Activated CD4-positive, CD25-positive, alpha-beta regulatory T cell treated with anti-CD3 and anti-CD28 coated beads, Interleukin-2, amount 50 U/mL, for 16 hours (primary cell): ENCODE data around the gene SNRPE.
"Not testable (repeated sequence)": the region's sequence is repeated elsewhere in the genome, so short reads cannot be mapped to it uniquely, and the experiment has no call there.

Experiments used
- DNase-seq: peaks from one replicate; pipeline ENCODE4 v3.0.0-alpha.2; 2020; ENCODE audit warnings: low read depth, low spot score

The SNRPE gene

DNA sequence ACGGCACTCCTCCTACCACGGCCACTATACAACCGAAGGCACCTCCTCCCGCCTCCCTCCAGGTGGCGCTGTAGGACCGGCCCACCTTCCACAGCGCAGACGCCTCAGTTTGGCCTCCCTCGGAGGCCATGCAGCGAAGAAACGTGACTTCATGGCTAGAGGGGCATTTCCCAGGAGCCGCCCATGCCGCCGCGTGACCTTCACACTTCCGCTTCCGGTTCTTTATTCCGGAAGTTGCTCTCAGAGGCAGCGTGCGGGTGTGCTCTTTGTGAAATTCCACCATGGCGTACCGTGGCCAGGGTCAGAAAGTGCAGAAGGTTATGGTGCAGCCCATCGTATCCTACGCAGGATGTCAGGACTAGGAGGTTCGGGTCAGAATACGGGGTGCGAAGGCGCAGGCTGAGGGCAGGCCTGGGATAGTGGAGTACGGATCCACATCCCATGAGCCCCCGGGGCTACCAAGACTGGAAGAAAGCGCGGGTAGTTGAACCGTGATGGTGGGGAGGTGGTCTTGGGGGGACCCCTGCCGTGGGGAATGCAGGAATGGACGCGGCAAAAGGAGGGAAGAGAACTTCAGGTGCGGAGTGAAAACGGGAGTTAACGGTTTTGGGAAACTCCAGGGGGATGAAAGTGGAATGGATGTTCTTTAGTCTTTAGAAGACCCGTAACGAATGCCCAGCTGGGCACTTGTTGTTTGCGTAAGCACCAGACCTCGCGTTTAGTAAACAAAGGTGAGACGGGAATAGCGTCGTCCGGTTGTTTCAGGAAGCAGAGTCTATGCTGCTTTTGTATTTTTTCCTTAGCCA, at the start of gene SNRPE:
TSS of gene SNRPE (plus strand) at position 221 of the 806 bp plus-strand sequence. CDS start at position 282, 61 bp downstream.
- peak; percentile 95 for DNase-seq

DNA sequence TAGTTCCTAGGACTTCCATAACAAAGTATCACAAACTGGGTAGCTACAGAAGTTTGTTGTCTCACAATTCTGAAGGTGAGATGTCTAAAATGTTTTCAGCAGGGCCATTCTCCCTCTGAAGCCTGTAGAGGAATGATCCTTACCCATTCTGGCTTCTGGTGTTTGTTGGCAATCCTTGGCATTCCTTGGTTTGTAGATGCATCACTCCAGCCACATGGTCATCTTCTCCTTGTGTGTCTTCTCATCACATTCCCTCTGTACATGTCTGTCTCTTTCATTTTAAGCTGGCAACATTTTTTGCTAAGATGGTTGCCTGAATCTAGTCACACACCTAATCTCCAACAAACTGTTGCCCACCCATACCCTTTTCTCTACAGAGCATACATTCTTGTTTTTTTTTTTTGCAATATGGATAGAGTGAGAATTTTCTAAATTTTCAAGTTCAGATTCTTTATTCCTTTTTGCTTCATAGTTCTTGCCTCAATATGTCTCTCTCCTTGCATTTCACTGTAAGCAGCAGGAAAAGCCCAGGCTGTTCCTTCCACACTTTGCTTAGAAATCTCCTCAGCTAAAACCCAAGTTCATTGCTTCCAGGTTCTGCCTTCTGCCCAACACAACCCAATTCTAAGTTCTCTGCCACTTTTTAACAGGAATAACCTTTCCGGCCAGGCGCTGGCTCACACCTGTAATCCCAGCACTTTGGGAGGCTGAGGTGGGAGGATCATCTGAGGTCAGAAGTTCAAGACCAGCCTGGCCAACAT, 47.6 kb upstream of the SNRPE start:
- DNase-seq: no peak

DNA sequence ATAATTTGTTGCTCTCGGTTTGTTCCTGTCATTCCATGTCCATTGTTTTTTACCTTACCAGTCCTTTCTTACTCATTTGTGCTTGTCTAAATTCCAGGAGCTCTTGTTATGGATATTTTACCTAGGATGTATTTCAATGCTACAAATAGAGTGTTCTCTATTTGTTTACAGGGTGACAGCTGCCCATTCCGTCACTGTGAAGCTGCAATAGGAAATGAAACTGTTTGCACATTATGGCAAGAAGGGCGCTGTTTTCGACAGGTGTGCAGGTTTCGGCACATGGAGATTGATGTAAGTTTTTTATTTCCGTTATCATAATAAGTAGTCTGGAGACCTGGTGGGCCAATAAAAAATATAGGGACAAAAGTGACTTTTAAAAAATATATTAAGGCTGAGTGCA, 43.0 kb upstream of the SNRPE start:
- no peak for DNase-seq

DNA sequence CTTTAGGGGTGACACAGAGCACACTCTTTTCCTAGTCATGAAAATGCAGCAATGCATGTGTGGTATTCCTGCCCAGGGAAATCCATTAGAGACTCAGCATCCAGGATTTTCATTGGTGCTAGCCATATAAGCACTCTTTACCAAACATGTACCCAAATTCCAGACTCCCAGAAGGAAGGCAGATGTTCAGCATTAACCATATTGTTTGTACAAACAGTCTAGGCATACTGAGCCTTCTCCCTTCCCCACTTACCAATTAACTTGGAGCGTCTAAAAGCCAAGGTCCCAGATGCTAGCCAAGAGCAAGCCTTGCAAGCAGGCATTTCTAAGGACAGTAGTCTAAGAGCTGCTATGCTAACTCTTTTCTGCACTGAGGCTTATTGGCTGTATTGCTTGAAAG, 38.1 kb upstream of the SNRPE start:
- no peak for DNase-seq

DNA sequence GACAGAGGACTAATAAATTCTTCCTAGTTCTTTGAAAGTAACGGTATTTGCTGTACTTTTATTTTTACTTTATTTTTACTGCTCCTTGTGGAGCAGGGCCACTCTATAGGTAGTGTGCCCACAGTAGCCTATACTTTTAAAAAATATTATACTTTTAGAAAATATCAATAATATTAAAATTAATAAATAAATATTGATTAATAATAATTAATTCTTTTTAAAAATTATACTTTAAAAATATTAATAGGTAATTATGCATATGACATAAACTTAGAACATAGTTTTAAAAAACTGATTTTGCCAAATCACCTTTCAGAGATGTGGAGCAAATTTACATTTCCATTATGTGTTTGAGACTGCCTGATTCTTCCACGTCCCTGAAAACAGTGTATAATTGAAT, 35.2 kb upstream of the SNRPE start:
- DNase-seq: no peak

DNA sequence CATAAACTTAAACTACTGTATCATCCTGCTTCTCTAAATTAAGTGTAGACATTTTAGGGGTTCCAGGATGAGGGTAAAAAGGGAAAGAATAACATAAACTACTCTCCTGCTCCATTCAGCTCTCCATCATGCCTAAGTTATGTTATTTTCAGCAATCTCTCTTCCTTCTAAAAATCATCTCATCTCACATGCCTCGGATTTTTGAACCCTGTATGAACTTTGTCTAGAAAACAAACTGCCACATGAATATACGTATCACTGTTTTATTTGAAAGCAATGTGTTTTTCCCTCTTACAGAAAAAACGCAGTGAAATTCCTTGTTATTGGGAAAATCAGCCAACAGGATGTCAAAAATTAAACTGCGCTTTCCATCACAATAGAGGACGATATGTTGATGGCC, 33.4 kb upstream of the SNRPE start:
- DNase-seq: no peak

DNA sequence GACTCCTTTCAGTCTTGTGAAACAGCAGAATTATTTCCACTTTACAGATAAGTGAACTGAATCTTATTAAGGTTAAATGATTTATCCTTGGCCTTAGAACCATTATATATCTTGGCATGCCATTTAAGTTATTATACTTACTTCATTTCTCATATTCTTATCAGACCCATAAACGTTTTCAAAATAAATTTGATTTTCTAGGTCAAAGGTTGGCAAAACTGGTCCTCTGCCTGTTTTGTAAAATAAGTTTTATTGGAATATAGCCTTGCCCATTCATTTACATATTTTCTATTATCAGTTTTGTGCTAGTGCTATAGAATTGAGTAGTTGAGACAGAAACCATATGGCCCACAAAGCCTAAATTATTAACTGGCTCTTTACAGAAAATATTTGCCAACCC, 32.9 kb upstream of the SNRPE start:
- DNase-seq: no peak

DNA sequence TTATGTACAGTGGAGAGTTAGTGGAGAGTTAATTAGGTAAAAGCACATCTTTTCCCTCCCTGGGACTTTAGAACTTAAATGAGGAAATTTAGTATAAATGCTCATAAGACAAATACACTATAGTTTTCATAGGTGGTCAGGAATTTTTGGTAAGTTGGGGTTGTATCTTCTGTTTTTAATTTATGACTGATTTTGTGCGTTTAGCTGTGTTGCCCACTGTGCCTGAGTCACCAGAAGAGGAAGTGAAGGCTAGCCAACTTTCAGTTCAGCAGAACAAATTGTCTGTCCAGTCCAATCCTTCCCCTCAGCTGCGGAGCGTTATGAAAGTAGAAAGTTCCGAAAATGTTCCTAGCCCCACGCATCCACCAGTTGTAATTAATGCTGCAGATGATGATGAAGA, 32.2 kb upstream of the SNRPE start:
- not testable (repeated sequence) for DNase-seq

DNA sequence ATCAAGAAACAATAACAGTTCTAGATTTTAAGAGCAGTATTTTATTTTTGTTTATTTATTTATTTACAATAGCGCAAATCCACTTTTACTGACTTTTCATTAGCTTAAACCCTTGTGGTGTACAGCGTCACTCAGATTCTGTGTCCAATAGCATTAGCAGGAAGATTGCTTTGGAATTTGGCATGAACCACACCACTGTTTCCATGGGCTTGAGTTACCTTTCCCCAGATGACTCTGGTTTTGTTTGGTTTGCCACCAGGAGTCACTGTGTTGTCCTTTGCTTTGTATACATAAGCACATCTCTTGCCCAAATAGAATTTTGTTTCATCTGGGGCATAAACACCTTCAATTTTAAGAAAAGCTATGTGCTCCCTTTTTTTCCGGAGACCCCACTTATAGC, 25.9 kb upstream of the SNRPE start:
- DNase-seq: no peak

DNA sequence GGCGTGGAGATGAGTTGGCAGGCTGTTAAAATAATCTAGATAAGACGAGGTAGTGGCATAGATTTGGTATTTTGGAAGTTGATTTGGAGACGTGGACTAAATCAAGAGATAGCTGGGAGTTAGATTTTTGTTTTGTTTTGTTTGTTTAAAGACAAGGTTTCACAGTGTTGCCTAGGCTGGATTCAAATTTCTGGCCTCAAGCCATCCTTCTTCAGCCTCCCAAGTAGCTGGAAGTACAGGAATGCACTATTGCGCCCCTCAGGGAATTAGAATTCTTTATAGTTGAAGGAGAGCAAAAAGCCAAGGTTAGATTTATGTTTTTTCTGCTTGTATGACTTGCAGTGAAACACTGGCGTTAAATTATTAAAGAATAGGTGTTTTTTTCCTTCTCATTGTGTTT, 22.3 kb upstream of the SNRPE start:
- no peak for DNase-seq

DNA sequence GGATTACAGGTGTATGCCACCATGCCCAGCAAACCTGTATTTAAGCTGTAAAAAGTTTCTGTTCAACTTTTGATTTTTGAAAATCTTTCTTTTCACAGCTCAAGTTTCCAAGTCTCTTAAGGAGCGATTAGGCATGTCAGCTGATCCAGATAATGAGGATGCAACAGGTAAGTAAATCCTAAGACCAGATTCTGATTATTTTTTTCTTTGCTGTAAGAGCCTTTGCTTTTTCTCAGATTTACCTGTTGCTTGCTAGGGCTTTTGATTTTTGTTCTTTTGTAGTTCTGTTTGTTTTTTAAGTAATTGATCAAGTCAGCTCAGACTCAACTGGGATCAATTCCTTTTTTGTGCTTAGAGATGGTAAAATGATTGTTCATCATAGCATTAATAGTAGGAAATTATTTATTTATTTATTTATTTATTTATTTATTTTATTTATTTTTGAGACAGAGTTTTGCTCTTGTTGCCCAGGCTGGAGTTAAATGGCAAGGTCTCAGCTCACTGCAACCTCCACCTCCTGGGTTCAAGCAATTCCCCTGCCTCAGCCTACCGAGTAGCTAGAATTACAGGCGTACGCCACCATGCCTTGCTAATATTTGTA, 21.1 kb upstream of the SNRPE start:
- no peak for DNase-seq

DNA sequence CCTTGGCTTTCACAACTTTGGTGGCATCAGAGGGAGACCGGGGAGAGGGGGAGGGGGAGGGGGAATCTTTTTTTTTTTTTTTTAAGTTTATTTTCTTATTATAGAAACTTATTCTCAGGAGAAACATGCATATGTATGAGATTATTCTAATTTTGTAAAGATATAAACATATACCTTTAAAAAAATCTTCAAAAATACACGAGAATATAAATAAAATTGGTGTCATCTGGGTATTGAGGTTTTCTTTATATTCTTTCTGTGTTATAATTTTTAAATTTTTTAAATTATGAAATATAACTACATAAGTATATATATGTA, 18.9 kb upstream of the SNRPE start:
- no peak for DNase-seq

DNA sequence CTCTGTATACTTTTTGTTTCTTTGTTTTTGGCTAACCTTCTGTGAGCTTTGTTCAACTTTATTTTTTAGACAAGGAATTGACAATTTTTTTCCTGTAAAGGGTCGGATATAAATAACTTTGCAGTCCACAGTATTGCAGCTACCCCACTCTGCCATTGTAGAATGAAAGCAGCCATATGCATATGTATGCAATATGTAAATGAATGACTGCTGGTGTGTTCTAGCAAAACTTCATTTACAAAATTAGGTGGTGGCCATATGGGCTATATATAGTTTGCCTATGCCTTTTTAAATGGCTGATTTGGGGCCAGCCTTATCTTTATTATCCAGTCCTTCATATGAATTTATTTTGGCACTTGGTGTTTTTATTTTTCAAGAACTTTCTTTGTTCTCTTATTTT, 18.0 kb upstream of the SNRPE start:
- no peak for DNase-seq

DNA sequence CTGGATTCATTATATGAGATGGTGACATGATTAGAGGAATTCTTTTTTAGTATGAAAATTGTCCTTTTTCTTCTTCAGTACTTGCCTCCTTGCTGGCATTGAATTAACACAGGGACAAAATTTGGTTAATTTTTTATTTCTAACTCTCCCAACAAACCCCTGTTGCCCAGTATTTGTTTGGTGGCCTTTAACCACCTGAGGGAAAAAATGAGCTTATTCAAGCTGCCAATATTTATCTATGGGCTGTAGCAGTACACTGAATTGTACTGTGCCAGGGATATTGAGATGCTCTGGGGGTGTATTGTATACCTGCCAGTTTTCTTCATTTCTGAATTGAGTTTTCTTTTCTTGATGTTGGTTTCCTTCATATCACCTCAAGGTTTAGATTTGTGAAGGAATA, 8.3 kb upstream of the SNRPE start:
- DNase-seq: not testable (repeated sequence)

DNA sequence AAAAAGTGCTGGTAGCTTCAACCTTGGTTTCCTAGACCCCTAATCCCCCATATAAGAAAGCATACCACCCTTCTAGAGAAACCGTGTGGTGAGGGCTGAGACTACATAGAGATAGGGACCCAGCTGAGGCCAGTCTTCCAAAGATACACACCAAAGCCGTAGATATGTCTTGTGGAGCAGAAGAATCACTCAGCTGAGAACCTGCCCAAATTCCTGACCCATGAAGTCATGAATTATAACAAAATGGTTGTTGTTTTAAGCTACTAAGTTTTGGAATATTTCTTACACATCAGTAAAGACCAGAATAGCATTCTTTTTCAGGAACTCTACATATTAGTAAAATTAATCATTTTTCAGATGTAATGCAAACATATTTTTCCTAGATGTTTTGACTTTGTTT, 3.3 kb upstream of the SNRPE start:
- DNase-seq: no peak

DNA sequence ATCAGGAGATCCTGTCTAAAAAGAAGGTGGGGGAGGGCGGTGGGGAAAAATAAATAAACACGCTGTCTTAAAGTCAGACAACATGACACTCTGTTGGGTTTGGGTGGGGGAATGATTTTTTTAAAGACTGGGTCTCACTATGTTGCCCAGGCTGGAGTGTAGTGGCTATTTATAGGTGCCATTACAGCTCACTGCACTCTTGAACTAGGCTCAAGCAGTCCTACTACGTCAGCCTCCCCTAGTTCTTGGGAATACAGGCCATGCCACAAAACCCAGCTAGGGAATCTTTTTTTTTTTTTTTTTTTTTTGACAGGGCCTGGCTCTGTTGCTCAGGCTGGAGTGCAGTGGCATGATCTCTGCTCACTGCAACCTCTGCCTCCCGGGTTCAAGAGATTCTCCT, 2.4 kb upstream of the SNRPE start:
- no peak for DNase-seq

DNA sequence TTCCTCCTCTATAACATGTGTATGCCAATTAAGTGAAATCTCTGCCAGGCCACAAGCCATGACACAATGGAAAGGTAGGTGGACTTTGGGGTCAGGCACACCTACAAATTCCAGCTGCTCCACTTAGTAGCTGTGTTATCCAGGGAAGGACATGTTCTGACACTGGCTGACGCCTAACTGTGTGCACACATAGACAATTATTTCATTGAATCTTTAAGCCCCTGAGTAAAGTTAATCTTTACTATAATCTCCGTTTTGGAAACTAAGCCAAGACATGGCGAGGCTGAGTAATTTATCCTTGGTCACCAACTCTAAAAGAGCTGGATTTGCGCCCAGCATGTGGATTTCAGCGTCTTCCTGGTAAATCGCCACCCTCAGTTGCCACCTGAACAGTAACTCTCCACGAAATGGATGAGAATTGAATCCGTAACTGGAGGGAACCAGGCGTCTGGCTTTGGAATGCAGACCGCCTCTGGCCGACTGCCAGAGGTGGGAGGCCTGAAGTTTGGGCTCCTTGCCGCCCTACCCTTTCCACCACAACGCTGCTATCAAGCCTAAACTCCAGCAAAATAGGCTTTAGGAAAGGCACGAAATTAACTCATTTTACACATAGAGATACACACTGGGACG, 888 bp upstream of the SNRPE start:
- DNase-seq: no peak

DNA sequence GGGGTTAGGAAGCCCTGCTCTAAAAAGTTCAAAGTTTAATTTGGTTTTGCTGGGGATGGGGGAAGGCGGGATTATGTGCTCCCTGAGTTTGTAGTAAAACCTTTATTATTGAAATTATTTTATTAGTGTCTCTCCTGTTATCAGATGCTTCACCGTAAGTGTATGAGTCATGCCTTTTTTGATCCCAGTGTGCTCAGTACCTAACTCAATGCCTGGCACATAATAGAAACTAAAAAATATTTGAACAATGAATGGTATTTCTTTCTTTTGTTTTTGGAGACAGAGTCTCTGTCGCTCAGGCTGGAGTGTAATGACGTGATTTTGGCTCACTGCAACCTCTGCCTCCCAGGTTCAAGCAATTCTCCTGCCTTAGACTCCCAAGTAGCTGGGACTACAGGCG, 6.4 kb downstream of the SNRPE start:
- DNase-seq: no peak

DNA sequence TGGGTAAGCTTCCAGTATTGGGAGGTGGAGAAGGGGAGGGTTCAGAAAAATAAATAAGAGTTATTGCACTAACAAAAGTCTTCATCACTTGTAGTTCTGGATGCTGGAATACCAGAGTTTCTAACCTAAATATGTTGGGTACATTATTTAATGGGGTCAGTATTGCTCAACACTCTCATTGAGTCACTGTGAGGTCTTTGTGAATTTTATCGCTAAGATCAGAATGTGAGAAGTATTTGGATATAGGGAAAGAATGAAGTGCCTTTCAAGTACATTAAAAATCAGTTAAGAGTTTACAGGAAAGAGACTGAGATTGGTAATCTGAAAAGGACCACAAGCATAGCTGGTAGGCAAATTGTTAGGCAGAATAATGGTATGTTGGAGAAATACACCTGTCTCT, 8.8 kb downstream of the SNRPE start:
- no peak for DNase-seq

DNA sequence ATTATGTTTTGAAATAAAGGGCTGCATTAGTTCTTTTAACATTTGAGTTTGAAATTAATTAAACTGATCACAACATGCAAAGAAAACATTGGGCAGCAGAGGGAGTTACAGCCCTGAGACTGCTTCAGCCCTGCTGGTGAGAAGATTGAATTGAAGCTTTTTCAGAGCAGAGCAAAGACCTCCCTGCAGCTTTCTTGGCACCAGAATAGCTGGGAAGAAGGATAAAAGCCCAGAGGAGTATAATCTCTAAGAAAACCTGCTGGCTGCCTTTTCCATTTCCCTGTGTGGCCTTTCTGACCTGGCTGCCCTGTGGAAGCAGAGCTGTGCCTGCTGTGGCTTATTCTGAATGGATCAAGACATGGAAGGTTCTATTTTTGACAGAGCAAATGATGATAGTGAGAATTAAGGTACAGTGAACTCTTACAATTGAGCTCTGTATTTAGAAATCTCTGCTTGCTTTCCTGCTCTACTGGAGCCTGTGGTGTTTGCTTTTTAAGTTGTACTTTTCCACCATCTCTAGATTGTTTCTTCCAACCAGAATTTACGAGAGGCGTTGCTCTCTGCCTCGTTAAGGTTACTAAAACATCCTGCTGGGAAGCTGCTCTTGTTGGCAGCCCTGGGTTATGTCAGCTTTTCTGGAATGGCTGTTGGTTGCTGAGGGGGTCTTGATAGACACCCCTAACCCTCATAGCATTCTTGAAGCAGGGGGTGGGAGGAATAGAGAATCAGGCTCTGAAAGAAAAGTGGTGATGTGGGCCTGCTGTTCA, 9.9 kb downstream of the SNRPE start:
- DNase-seq: no peak

DNA sequence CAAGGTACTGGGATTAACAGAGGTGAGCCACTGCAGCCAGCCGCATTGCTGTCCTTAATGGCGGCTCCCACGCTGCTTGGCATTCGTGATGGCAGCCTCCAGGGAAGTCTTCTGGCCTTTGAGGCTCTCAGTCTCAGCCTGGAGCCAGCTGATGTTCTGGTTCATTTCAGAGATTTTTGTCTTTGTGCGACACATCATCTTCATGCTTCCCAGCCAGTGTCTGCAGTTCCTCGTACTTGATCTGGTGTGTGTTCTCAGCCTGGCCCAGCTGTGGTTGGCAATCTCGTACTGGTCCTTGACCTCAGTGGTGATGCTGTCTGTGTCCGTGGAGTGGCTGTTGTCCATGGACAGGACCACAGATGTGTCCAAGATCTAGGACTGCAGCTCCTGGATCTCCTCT, 11.7 kb downstream of the SNRPE start:
- DNase-seq: no peak

DNA sequence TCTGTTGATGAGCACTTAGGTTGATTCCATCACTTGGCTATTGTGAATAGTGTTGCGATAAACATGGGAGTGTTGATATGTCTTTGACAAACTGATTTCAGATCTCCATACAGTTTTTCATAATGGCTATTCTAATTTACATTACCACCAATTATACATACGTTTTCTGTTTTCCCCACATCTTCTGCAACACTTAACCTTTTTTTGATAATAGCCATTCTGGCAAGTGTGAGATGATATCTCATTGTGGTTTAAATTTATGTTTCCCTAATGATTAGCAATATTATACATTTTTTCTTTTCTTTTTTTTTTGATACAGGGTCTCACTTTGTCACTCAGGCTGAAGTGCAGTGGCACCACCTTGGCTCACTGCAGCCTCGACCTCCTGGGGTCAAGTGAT, 17.0 kb downstream of the SNRPE start:
- no peak for DNase-seq
